ENCODE data around the gene GNGT2.
A peak's percentile ranks its signal among the peaks of the same experiment; 100 is the strongest.

Gene GNGT2

DNA sequence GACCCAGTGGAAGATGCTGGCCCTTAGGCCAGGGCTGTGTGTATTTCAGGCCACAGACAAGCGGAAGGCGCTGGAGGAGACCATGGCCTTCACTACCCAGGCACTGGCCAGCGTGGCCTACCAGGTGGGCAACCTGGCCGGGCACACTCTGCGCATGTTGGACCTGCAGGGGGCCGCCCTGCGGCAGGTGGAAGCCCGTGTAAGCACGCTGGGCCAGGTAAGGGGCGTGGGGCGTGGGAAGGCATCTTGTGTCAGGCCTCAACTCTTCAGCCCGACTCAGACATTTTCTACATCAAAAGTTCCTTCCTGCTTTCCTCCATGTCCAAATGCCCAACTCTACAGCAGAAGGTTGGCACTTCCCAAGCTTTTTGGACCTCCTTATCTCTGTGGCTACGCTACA lies 6.1 kb upstream of the GNGT2 start:
- no peak overlapping the region for H3K27ac ChIP-seq (ENCODE audit: extremely low read depth, low read depth, low read length)
- ChIA-PET POLR2A (no interaction called here), CTCF (interaction anchor here (0.6 to 6.2 kb wide), 2 partner anchors 10 to 433 kb away, joined by 3 to 63 read pairs; no protein-coding TSS in a partner anchor)
- no peak overlapping the region for H3K4me3 ChIP-seq (ENCODE audit: low read depth, low read length)
- no peaks in the 10 kb centered on the region for H3K4me1 ChIP-seq (ENCODE audit: control insufficient read depth, insufficient read depth, low read length)
- H3K36me3 ChIP-seq (ENCODE audit: control insufficient read depth in 2 of 2, insufficient read depth in 1 of 2, low read length in 2 of 2) = no peaks in the 10 kb centered on the region
- no peak for TF ChIP-seq ZXDB (tag by site-specific recombination; IDR thresholded peaks at IDR 0.05)
- TF ChIP-seq ZNF140 (tag by site-specific recombination; IDR thresholded peaks at IDR 0.05) = no peak
- TF ChIP-seq ZNF2 (tag by site-specific recombination; IDR thresholded peaks at IDR 0.05) = no peak
- TF ChIP-seq, protein P1, sequence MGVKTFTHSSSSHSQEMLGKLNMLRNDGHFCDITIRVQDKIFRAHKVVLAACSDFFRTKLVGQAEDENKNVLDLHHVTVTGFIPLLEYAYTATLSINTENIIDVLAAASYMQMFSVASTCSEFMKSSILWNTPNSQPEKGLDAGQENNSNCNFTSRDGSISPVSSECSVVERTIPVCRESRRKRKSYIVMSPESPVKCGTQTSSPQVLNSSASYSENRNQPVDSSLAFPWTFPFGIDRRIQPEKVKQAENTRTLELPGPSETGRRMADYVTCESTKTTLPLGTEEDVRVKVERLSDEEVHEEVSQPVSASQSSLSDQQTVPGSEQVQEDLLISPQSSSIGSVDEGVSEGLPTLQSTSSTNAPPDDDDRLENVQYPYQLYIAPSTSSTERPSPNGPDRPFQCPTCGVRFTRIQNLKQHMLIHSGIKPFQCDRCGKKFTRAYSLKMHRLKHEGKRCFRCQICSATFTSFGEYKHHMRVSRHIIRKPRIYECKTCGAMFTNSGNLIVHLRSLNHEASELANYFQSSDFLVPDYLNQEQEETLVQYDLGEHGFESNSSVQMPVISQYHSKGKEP (tag by site-specific recombination; IDR thresholded peaks at IDR 0.05) = no peak
- no peak for TF ChIP-seq ZNF501 (tag by site-specific recombination; IDR thresholded peaks at IDR 0.05)
- no peaks in the 10 kb centered on the region for H3K9me3 ChIP-seq (ENCODE audit: control insufficient read depth, insufficient read depth, low read depth, low read length)

DNA sequence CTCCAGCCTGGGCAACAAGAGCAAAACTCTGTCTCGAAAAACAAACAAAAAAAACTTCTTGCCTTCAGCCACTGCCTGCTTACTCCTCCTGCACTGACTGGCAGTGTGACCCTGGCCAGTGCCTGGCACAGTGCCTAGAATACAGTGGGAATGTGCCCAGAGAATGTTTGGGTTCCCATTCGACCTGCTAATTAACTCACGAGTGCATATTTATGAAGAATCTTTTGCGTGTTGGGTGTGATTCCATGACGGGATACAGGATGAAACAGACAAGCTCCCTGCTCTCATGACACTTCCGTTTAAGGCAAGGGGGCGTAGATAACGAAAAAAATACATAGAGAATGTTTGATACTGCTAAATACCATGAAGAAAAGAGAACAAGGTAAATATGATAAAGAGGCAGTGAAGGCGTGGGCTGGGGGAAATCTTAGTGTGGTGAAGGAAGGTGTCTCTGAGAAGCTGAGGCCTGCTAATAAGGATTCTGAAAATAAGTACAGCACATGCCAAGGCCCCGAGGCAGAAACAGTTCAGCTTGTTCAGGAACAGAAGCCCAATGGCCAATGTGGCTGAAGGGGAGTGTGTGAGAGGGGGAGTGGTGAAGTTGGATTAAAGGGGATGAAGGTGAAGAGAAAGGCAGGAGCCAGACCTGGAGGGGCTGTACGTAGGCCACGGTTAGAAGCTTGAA lies 4.4 kb upstream of the GNGT2 start:
- H3K9me3 ChIP-seq (ENCODE audit: control insufficient read depth, insufficient read depth, low read depth, low read length) = no peaks in the 10 kb centered on the region
- CTCF ChIA-PET = interaction anchor here (0.6 to 6.2 kb wide), 5 partner anchors 11 to 537 kb away, joined by 3 to 63 read pairs (median 3); no protein-coding TSS in a partner anchor
- POLR2A ChIA-PET = interaction anchor here (1.0 kb wide), 1 partner anchor 22 kb away, joined by 6 read pairs; no protein-coding TSS in a partner anchor
- H3K36me3 ChIP-seq (ENCODE audit: control insufficient read depth in 2 of 2, insufficient read depth in 1 of 2, low read length in 2 of 2) = no peaks in the 10 kb centered on the region
- TF ChIP-seq SP7 (tag by site-specific recombination; IDR thresholded peaks at IDR 0.05) = no peak
- TF ChIP-seq ZNF623 (tag by site-specific recombination; IDR thresholded peaks at IDR 0.05) = peak; percentile 91
- TF ChIP-seq ZNF133 (tag by site-specific recombination; IDR thresholded peaks at IDR 0.05) = no peak
- TF ChIP-seq, protein P2, sequence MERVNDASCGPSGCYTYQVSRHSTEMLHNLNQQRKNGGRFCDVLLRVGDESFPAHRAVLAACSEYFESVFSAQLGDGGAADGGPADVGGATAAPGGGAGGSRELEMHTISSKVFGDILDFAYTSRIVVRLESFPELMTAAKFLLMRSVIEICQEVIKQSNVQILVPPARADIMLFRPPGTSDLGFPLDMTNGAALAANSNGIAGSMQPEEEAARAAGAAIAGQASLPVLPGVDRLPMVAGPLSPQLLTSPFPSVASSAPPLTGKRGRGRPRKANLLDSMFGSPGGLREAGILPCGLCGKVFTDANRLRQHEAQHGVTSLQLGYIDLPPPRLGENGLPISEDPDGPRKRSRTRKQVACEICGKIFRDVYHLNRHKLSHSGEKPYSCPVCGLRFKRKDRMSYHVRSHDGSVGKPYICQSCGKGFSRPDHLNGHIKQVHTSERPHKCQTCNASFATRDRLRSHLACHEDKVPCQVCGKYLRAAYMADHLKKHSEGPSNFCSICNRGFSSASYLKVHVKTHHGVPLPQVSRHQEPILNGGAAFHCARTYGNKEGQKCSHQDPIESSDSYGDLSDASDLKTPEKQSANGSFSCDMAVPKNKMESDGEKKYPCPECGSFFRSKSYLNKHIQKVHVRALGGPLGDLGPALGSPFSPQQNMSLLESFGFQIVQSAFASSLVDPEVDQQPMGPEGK (tag by site-specific recombination; IDR thresholded peaks at IDR 0.05) = no peak
- H3K27ac ChIP-seq (ENCODE audit: extremely low read depth, low read depth, low read length) = no peak overlapping the region
- no peak overlapping the region for H3K4me3 ChIP-seq (ENCODE audit: low read depth, low read length)
- no peaks in the 10 kb centered on the region for H3K4me1 ChIP-seq (ENCODE audit: control insufficient read depth, insufficient read depth, low read length)

DNA sequence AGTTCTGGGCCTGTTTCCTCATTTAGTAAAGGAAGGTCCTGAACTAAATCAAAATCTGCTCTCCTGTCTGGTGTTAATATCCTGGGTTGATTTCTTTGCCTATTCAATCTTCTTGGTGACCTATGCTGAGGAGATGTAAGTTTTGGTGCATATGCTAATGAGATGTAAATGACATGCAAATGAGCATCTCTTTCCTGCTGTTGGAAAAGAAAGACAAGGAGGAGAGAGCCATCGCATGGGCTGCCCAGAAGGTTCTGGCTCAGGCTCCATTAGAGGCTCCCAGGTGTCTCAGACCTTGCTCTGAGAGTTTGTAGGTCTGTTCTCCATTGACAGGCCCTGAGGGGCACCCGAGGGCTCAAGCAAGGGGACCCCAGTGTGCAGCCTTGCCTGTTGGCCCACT lies 3.5 kb upstream of the GNGT2 start:
- Histone ChIP-seq H3K27ac (ENCODE audit: extremely low read depth, low read depth, low read length) (no peak overlapping the region), H3K4me1 (ENCODE audit: control insufficient read depth, insufficient read depth, low read length) (no peaks in the 10 kb centered on the region), H3K4me3 (ENCODE audit: low read depth, low read length) (no peak overlapping the region), H3K9me3 (ENCODE audit: control insufficient read depth, insufficient read depth, low read depth, low read length) (no peaks in the 10 kb centered on the region), H3K36me3 (ENCODE audit: control insufficient read depth in 2 of 2, insufficient read depth in 1 of 2, low read length in 2 of 2) (no peaks in the 10 kb centered on the region)
- TF ChIP-seq ZNF610 (tag by site-specific recombination; IDR thresholded peaks at IDR 0.05; ENCODE audit: borderline replicate concordance) (no peak), ZNF48 (tag by site-specific recombination; IDR thresholded peaks at IDR 0.05) (no peak), SCRT1 (tag by site-specific recombination; IDR thresholded peaks at IDR 0.05; ENCODE audit: borderline replicate concordance) (no peak), ZNF664 (tag by site-specific recombination; IDR thresholded peaks at IDR 0.05) (no peak), ZNF354C (tag by site-specific recombination; IDR thresholded peaks at IDR 0.05; ENCODE audit: borderline replicate concordance, low read depth) (no peak), PRDM1 (tag by site-specific recombination; IDR thresholded peaks at IDR 0.05) (no peak)
- TF ChIP-seq, protein P3, sequence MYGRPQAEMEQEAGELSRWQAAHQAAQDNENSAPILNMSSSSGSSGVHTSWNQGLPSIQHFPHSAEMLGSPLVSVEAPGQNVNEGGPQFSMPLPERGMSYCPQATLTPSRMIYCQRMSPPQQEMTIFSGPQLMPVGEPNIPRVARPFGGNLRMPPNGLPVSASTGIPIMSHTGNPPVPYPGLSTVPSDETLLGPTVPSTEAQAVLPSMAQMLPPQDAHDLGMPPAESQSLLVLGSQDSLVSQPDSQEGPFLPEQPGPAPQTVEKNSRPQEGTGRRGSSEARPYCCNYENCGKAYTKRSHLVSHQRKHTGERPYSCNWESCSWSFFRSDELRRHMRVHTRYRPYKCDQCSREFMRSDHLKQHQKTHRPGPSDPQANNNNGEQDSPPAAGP (tag by site-specific recombination; IDR thresholded peaks at IDR 0.05) = no peak
- ChIA-PET POLR2A (no interaction called here), CTCF (interaction anchor here (6.2 kb wide), 1 partner anchor 13 kb away, joined by 63 read pairs; no protein-coding TSS in a partner anchor)

All from HEK293 (cell line).